WTC11 (cell line): ENCODE data around the gene DAPK1.

Experiments
- CBFB ChIP-seq: sonication (generic); formaldehyde crosslinking; IDR thresholded peaks from 2 replicates; pipeline ENCODE4 v1.8.1; 2022; ENCODE audit warnings: mild to moderate bottlenecking, low read depth, missing genetic modification reagents
- TF ChIP-seq, protein P1 (sequence below): fragments of 200-600 bp; IDR thresholded peaks from 2 replicates; pipeline ENCODE4 v1.8.0; 2022; ENCODE audit warnings: antibody characterized with exemption

DNA sequence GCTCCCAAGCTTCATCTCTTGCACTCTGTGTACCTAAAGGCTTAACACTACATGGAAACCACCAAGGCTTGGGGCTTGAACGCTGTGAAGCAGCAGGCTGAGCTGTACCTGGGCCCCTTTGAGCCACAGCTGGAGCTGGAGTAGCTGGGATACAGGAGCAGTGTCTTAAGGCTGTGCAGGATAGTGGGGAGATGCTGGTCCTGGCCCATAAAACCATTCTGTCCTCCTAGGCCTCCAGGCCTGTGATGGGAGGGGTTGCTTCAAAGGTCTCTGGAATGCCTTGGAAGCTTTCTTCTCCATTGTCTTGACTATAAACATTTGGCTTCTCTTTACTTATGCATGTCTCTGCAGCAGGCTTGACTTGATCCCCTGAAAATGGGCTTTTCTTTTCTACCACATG is 42.3 kb upstream of the DAPK1 start:
- TF ChIP-seq, protein P1, sequence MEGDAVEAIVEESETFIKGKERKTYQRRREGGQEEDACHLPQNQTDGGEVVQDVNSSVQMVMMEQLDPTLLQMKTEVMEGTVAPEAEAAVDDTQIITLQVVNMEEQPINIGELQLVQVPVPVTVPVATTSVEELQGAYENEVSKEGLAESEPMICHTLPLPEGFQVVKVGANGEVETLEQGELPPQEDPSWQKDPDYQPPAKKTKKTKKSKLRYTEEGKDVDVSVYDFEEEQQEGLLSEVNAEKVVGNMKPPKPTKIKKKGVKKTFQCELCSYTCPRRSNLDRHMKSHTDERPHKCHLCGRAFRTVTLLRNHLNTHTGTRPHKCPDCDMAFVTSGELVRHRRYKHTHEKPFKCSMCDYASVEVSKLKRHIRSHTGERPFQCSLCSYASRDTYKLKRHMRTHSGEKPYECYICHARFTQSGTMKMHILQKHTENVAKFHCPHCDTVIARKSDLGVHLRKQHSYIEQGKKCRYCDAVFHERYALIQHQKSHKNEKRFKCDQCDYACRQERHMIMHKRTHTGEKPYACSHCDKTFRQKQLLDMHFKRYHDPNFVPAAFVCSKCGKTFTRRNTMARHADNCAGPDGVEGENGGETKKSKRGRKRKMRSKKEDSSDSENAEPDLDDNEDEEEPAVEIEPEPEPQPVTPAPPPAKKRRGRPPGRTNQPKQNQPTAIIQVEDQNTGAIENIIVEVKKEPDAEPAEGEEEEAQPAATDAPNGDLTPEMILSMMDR = no peak
- no peak for TF ChIP-seq CBFB (CRISPR knock-in tag)
